ENCODE data around the gene CPVL.

CPVL gene

DNA sequence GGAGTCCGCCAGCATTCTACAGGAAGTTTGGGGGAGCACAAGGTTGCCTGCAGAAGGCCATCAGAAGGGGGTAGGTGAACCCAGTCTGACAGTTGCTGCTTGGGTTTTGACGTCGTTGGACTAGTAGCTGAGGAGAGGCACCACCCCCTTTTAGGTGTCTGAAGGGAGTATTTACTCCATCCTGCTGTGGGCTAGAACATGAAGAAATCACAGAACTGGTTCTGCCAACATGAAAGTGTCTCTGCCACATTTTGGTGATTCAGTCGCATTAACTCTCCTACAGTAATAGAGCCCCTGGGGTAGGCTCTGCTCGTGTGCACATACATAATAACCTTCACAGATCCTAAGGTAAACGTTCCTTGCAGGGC is 187.4 kb downstream of the CPVL start:
- DNase-seq: no peak

DNA sequence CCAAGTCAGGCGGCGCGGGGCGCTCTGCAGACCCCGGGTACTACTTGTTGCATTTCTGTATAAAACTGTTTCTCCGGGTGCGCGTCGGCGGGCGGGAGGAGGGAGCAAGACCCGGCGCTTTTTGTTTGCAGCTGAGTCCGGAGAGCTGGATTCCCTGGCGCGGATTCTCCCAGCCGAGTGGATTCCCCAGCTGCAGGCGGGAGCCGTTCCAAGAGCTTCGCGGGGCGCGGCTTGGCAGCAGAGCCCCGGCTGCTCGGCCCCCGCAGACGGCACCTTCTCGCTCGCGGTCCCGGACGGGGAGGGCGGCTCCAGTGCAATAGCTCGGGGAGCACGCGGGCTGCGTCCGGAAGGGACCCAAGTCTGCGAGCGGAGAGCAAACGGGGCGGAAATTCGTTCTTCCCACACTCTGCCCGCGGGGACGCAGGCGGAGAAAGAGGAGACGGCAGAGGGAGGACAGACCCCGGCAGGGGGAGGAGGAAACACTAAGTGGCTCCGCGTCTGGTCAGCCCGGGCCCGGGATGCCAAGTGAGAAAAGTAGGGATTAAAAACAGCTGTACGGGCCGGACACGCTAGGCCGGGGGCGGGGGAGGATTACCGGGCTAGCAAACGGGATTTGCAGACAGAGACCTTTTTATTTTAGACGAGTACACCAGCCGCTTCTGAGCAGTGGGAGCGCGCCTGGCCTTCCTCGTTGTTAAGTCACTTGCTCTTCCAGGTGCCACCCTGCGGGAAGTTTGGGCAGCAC is 187.9 kb downstream of the CPVL start, which contains the start of gene TRIL:
TSS of gene TRIL (minus strand) at position 96 of the 745 bp plus-strand sequence. CDS start 284 bp downstream, outside the sequence.
- peak; percentile 38 for DNase-seq

DNA sequence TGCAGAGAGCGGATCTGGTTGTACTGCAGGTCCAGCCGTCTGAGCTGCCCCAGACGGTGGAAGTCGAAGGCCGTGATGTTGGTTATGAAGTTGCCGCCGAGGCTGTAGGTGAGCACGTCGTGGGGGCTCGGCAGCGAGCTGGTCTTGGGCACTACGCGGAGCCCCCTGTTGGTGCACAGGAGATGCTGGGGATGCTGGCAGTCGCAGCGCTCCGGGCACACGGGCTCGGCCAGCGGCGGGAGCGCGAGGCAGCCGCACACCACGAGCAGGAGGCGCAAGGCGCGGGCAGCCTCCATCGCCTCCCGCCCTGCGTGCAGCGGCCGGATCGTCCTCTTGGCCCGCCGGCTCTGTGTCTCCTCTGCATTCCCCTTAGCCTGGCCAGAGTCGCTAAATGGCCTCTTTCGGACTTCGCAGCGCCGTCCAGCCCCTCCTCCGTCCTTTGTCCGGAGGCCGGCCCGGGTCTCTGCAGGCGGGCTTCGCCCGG is 188.5 kb downstream of the CPVL start:
- no peak for DNase-seq

DNA sequence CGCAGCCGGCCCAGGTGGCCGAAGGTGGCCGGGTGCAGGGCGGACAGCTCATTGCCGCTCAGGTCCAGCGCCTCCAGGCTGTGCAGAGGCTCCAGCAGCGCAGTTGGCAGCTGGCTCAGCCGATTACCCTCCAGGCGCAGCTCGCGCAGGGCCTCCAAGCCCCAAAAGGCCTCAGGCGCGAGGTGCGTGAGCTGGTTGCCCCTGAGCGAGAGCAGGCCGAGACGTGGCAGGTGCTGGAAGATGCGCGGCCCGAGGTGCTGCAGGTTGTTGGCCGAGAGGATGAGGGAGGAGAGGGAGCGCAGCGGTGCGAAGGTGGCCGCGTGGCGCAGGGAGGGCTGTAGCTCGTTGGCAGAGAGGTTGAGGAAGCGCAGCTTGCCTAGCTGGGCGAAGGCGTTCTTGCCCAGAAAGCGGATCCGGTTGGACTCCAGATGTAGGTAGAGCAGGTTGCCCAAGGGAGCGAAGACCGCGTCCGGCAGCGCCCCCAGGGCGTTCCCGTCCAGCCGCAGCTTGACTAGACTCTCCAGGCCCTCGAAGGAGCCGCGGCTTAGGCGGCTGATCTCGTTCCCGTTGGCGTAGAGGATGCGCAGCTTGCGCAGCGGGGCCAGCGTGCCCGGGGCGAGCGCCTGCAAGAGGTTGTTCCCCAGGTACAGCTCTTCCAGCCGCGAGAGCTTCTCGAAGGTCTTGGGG is 189.1 kb downstream of the CPVL start:
- peak; percentile 83 for DNase-seq

DNA sequence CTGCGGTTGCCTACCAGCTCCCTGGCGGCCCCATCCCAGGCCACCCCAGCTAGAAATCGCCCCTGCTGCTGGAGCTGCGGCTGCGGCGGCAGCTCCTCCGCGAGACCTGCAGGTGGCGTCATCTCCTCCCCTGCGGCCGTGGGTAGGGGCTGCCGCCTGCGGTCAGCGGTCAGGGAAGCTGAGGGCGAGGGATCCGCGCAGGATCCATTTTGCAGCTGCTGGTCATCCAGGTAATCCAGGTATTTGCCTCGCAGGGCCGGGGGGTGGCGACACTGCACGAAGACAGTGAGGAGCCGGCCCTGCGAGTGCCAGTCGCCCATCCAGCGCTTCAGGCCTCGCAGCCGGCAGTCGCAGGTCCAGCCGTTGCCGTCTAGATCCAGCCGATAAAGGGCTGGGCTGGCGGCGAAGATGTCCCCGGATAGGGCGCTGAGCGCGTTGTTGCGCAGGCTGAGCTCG is 189.7 kb downstream of the CPVL start:
- DNase-seq: peak; percentile 81

DNA sequence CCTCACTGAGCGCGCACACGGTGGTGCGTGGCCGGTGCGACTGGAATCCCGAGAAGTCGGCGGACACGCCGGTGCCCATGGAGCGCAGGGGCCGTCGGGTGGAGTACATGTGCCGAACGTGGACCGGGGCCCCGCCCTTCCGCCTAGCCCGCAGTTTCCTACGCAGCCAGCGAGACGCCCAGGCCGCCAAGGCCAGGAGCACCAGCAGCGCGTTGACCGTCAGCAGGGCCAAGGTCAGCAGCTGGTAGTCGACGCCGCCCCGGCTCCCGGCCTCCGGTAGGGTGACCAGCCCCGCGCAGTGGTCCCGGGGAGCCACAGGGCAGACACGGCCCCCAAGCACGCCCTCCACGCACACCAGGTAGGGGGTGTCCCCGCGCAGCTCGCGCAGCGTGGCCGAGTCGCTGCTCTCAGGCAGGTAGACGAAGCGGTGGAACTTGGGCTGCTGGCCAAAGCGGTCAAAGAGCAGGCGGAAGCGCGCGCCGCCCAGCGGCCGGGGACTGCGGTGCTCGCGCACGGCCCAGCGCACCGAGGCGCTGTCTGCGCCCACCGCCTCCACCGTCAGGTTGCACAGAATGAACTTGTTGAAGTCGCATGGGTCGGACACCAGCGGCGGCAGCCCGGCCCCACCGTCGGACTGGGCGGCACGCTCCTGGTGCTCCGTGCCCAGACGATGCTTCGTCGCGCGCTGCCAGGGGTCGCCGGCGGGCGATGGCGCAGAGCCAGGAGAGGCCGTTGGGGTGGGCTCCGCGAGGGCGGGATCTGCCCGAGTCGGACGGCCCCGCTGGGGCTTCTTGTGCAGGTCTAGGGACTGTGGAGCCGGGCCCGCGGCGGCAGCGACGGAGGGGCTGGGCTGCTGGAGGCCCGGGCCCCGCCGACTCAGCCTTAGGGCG is 190.4 kb downstream of the CPVL start:
- peak; percentile 62 for DNase-seq

DNA sequence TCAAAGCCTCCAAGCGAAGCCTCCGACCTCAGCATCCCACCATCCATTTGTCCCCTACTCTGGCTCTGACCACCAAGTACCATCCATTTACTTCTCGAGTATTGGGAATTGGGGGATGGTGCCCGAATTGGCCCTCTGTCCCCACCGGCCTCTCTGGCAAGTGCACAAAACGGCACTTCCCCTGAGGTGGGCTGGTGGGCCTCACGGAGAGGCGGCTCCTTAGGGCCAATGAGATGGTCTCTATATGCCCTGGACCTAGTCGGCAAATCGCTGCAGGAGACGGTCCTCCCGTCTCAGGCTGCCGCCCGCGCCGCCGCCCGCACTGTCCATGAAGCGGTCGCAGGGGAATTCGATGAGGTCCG is 191.0 kb downstream of the CPVL start:
- no peak for DNase-seq

DNA sequence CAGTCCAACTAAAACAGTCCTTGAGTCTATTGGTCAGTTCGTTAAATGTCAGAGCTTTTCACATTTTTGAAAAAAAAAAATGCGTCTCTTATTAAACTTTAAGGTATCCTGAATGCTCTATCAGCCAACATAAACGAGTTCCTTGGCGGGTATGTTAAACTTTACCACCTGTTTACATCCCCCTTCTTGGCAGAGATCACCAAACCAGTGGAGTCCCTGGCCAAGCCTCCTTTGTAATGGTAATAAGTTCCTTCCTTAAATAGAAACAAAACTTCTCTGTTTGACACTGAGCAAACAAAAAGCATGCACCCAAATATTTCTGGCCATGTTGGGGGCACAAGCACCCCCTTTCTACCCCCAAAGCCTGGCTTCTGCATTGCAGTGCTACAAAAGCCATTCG is 191.4 kb downstream of the CPVL start:
- DNase-seq: no peak

DNA sequence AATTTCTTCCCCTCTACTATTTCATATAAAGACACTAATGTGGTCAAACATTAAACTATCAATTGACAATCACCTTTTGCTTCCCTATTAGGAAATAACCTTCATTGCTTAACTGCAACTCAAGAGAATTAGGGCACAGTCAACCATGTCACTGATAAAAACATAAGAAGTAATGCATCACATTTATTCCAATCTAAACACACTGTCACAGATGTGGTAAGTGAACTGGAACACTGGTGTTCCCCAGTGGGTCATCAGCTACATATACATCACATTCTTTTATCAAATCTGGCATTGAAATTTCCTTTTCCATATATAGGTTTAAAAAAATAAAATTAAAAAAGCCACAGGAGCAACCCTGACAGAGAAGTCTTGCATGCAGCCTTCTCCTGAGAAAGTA is 191.9 kb downstream of the CPVL start:
- no peak for DNase-seq

DNA sequence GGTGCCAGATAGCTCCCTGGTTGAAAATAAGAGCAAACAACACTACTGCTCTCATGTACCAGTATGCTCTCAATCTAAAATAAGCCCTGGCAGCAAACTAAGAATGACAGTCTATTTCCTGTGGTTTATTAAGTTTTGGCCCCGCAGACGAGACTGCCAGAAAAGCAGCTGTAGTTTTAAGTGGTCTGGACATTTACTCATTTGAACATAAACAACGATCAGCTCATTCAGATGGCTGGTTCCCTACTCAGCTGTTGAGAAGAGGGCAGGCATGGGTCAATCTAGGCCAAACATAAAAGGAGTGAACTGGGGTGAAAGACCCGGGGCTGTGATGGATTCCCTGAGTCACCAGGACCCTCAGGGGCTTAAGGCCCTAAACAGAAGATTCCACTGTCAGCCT is 192.7 kb downstream of the CPVL start:
- DNase-seq: no peak

Measured in NCI-H526 treated with DMSO at 0.1 percent for 48 hours (cell line).